ENCODE data around the gene GABRG3. TPM values are rescaled to one million over a fixed set of nuclear protein-coding genes. Genes with fewer than 3 reads are reported as not detected.

Gene GABRG3
- total and polyA plus RNA-seq, 2 donors (not counting 3 experiments of a cell fraction or from before 2014, with no cell fraction given): not detected

- H3K9me3 ChIP-seq (replicated peaks; ENCODE audit: control insufficient read depth, insufficient read depth, low read length): peaks cover 9% of the 10 kb centered on the region
- no peaks in the 10 kb centered on the region for H4K20me1 ChIP-seq (replicated peaks; ENCODE audit: control insufficient read depth, extremely low read depth, insufficient read depth, low read length)
- no peak overlapping the region for H3K9ac ChIP-seq (replicated peaks; ENCODE audit: extremely low read depth, insufficient read depth, low read length)
- no peak overlapping the region for H3K4me2 ChIP-seq (ENCODE audit: insufficient read depth, low read length)
- intact Hi-C loops (cut with micrococcal nuclease): no loop called here
- no peaks in the 10 kb centered on the region for H3K9me1 ChIP-seq (replicated peaks; ENCODE audit: control insufficient read depth, extremely low read depth, insufficient read depth, low read length)
- H2AFZ ChIP-seq (ENCODE audit: low read depth, low read length): no peak overlapping the region
- no peaks in the 10 kb centered on the region for H3K27me3 ChIP-seq (ENCODE audit: control insufficient read depth in 2 of 2, insufficient read depth in 2 of 2, low read length in 2 of 2)
- BruUV-seq (replicated peaks): no TSS peak
- dilution Hi-C loops (cut with MboI; ENCODE audit: extremely low pct_ligation_motif_present, low sequenced_read_pairs): no loop called here
- H3K79me2 ChIP-seq (ENCODE audit: control insufficient read depth, insufficient read depth, low read length): no peaks in the 10 kb centered on the region
- CTCF ChIA-PET: no interaction called here
- H3K4me3 ChIP-seq (replicated peaks in 1 of 3; ENCODE audit: insufficient read depth in 1 of 3, low read depth in 1 of 3, low read length in 3 of 3): no peak overlapping the region
- POLR2A ChIA-PET: no interaction called here
- DNase-seq (ENCODE audit: low read depth, low spot score): no peak
- TF ChIP-seq GATA2 (IDR thresholded peaks at IDR 0.05; ENCODE audit: insufficient read depth, insufficient read length, low read depth, low read length) (no peak), FOS (IDR thresholded peaks at IDR 0.05; ENCODE audit: borderline replicate concordance, insufficient read depth, low read length) (no peak), JUN (IDR thresholded peaks at IDR 0.05; ENCODE audit: borderline replicate concordance, insufficient read depth, insufficient read length, low read depth) (no peak), MAX (IDR thresholded peaks at IDR 0.05; ENCODE audit: insufficient read depth, insufficient read length) (no peak), CTCF (IDR thresholded peaks at IDR 0.05; ENCODE audit: extremely low read depth in 1 of 2, insufficient read depth in 1 of 2, low read depth in 1 of 2, low read length in 2 of 2) (no peak), POLR2A (IDR thresholded peaks at IDR 0.05; ENCODE audit: low read depth, low read length) (no peak), EZH2 (IDR thresholded peaks at IDR 0.05; ENCODE audit: borderline replicate concordance, low read depth, low read length, severe bottlenecking) (no peak), MYC (IDR thresholded peaks at IDR 0.05; ENCODE audit: low read depth, low read length) (no peak), POLR2AphosphoS5 (IDR thresholded peaks at IDR 0.05; ENCODE audit: insufficient read depth, low read depth, low read length) (no peak)
- H3K36me3 ChIP-seq (ENCODE audit: control insufficient read depth in 2 of 2, extremely low read depth in 1 of 2, insufficient read depth in 2 of 2, low read length in 2 of 2): no peaks in the 10 kb centered on the region
- FAIRE-seq: no peak
- no peak overlapping the region for H3K27ac ChIP-seq (ENCODE audit: insufficient read depth, low read depth, low read length)
- H3K4me1 ChIP-seq (ENCODE audit: control insufficient read depth, extremely low read depth, insufficient read depth, low read length): no peaks in the 10 kb centered on the region
Measured at GRCh38 chr15:27498700-27499099, 527.7 kb downstream of the GABRG3 start.

All from endothelial cell of umbilical vein (primary cell).